ENCODE data around the gene PACSIN2. TPM values are rescaled to one million over a fixed set of nuclear protein-coding genes. Genes with fewer than 3 reads are reported as not detected.

PACSIN2 gene
- total RNA-seq, 2 experiments from 2014 or later: 33.5 to 35.7 TPM

- intact Hi-C loops (cut with micrococcal nuclease): no loop called here
- ATAC-seq (no peak), DNase-seq (no peak)
- no peak for TF ChIP-seq CTCF (IDR thresholded peaks at IDR 0.05)
- Mint-ChIP-seq H3K27ac (no peak overlapping the region), H3K27me3 (no peaks in the 10 kb centered on the region), H3K4me3 (no peak overlapping the region), H3K9me3 (no peaks in the 10 kb centered on the region), H3K36me3 (ENCODE audit: low read depth) (no peaks in the 10 kb centered on the region), H3K4me1 (ENCODE audit: low read depth) (peaks cover 13% of the 10 kb centered on the region)
- CTCF ChIA-PET: interaction anchor here (1.6 kb wide), 1 partner anchor 77 kb away, joined by 3 read pairs; no protein-coding TSS in a partner anchor
- POLR2A ChIA-PET: interaction anchor here (1.3 kb wide), 1 partner anchor 30 kb away, joined by 3 read pairs; the partner anchor contains the start of gene PACSIN2
Measured at GRCh38 chr22:42984814-42985530, 30.0 kb downstream of the PACSIN2 start.

DNA sequence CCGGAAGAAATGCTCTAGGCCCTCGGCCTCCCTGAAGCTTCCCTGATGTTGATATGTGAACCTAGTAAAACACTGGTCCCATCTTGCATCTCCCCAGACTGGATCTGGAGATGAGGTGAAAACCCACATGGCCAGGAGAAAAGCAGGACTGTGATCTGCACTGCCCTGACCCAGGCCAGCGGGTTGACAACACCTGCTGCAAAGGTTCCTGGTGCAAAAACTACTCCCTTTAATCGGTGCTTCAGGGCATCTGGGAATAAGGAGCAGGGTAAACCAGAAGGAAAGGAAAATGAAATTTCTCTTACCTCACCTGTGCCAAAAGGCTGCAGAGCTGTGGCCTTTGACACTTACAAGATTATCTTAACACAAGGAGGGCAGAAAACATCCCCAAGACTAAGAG is 30.6 kb downstream of the PACSIN2 start:
- Mint-ChIP-seq H3K4me1 (ENCODE audit: low read depth) (peaks cover 15% of the 10 kb centered on the region), H3K9me3 (no peaks in the 10 kb centered on the region), H3K36me3 (ENCODE audit: low read depth) (no peaks in the 10 kb centered on the region), H3K27ac (no peak overlapping the region), H3K4me3 (no peak overlapping the region), H3K27me3 (no peaks in the 10 kb centered on the region)
- no peak for DNase-seq
- TF ChIP-seq CTCF (IDR thresholded peaks at IDR 0.05): no peak
- ChIA-PET POLR2A (interaction anchor here (1.3 kb wide), 1 partner anchor 31 kb away, joined by 3 read pairs; the partner anchor contains the start of gene PACSIN2), CTCF (interaction anchor here (1.6 kb wide), 1 partner anchor 78 kb away, joined by 3 read pairs; no protein-coding TSS in a partner anchor)
- ATAC-seq: no peak
- intact Hi-C loops (cut with micrococcal nuclease): no loop called here

DNA sequence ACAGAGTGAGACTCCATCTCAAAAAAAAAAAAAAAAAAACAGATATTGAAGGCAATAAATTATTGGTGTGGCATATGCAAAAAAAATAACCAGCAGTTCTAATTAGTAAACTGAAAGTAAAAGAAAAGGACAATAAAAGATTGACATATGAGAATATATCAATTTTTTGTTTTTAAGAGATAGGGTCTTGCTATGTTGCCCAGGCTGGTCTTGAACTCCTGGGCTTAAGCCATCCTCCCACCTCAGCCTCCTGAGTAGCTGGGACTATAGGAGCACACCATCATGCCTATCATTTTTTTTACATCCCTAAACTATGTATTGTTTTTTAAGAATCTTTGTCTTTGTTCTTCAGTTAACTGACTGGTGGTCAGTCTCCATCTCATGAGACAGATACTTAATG is 31.5 kb downstream of the PACSIN2 start:
- ChIA-PET CTCF (no interaction called here), POLR2A (no interaction called here)
- H3K9me3 Mint-ChIP-seq: no peaks in the 10 kb centered on the region
- intact Hi-C loops (cut with micrococcal nuclease): no loop called here
- ATAC-seq: no peak
- no peak for DNase-seq
- H3K27ac Mint-ChIP-seq: no peak overlapping the region
- H3K27me3 Mint-ChIP-seq: no peaks in the 10 kb centered on the region
- H3K4me3 Mint-ChIP-seq: no peak overlapping the region
- no peak for TF ChIP-seq CTCF (IDR thresholded peaks at IDR 0.05)
- H3K36me3 Mint-ChIP-seq (ENCODE audit: low read depth): no peaks in the 10 kb centered on the region
- peaks cover 20% of the 10 kb centered on the region for H3K4me1 Mint-ChIP-seq (ENCODE audit: low read depth)

- no peak for TF ChIP-seq CTCF (IDR thresholded peaks at IDR 0.05)
- intact Hi-C loops (cut with micrococcal nuclease): no loop called here
- ATAC-seq (no peak), DNase-seq (no peak)
- no peak overlapping the region for H3K4me3 Mint-ChIP-seq
- no peaks in the 10 kb centered on the region for H3K9me3 Mint-ChIP-seq
- POLR2A ChIA-PET: no interaction called here
- H3K27me3 Mint-ChIP-seq: no peaks in the 10 kb centered on the region
- CTCF ChIA-PET: no interaction called here
- no peak overlapping the region for H3K27ac Mint-ChIP-seq
- peaks cover 29% of the 10 kb centered on the region for H3K4me1 Mint-ChIP-seq (ENCODE audit: low read depth)
- no peaks in the 10 kb centered on the region for H3K36me3 Mint-ChIP-seq (ENCODE audit: low read depth)
Measured at GRCh38 chr22:42979606-42980005, 35.3 kb downstream of the PACSIN2 start.

DNA sequence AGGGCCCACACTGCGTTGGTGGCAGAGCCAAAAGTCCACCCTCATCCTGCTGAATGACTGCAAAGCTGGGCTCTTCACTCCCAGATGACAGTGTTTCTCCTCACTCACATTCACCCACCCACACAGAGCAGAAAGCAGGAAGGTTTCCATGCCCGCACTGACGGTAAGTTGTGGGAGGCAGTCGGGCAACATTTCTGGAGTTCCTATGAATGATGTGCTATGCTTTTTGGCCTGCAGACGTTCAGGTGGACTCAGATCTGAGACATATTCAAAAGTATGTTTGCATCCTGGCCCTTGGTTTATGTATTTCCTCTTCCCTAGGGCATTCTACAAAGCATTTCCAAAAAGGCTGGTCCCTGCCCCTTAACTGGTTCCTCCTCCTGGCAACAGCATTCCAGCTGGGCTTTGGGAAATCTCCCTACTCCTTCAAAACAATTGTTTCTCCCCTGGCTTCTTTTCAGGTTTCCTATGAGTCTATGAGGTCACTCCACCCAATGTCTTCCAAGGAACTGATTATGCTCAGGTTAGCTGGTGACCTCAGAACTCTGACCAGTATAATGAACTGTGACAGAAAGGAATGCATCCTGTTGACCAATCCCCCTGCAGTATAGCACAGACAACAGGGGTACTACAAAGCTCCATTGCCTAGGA is 36.4 kb downstream of the PACSIN2 start:
- H3K27me3 Mint-ChIP-seq: no peaks in the 10 kb centered on the region
- ChIA-PET CTCF (interaction anchor here (0.9 kb wide), 1 partner anchor 13 kb away, joined by 3 read pairs; no protein-coding TSS in a partner anchor), POLR2A (no interaction called here)
- no peak overlapping the region for H3K27ac Mint-ChIP-seq
- ATAC-seq (no peak), DNase-seq (no peak)
- no peaks in the 10 kb centered on the region for H3K9me3 Mint-ChIP-seq
- peaks cover 28% of the 10 kb centered on the region for H3K4me1 Mint-ChIP-seq (ENCODE audit: low read depth)
- no peaks in the 10 kb centered on the region for H3K36me3 Mint-ChIP-seq (ENCODE audit: low read depth)
- intact Hi-C loops (cut with micrococcal nuclease): no loop called here
- no peak overlapping the region for H3K4me3 Mint-ChIP-seq
- no peak for TF ChIP-seq CTCF (IDR thresholded peaks at IDR 0.05)
